ENCODE results near the gene RPL10. TPM values are rescaled to one million over a fixed set of nuclear protein-coding genes. Genes with fewer than 3 reads are reported as not detected.

The RPL10 gene
- total RNA-seq, 1 donor from 2014 or later = 2,364 TPM

GRCh38 chrX:154446430-154446829 is 48.3 kb downstream of the RPL10 start:
- DNase-seq (ENCODE audit: low spot score, unreplicated experiment) = no peak
- no peaks in the 10 kb centered on the region for H3K4me1 Mint-ChIP-seq (ENCODE audit: low read depth)
- no peaks in the 10 kb centered on the region for H3K27me3 Mint-ChIP-seq
- H3K27ac Mint-ChIP-seq = no peak overlapping the region
- H3K36me3 Mint-ChIP-seq (ENCODE audit: insufficient read depth) = peaks cover 10% of the 10 kb centered on the region
- TF ChIP-seq, protein P1, sequence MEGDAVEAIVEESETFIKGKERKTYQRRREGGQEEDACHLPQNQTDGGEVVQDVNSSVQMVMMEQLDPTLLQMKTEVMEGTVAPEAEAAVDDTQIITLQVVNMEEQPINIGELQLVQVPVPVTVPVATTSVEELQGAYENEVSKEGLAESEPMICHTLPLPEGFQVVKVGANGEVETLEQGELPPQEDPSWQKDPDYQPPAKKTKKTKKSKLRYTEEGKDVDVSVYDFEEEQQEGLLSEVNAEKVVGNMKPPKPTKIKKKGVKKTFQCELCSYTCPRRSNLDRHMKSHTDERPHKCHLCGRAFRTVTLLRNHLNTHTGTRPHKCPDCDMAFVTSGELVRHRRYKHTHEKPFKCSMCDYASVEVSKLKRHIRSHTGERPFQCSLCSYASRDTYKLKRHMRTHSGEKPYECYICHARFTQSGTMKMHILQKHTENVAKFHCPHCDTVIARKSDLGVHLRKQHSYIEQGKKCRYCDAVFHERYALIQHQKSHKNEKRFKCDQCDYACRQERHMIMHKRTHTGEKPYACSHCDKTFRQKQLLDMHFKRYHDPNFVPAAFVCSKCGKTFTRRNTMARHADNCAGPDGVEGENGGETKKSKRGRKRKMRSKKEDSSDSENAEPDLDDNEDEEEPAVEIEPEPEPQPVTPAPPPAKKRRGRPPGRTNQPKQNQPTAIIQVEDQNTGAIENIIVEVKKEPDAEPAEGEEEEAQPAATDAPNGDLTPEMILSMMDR (IDR thresholded peaks at IDR 0.05; ENCODE audit: unreplicated experiment) = no peak
- peaks cover 4% of the 10 kb centered on the region for H3K9me3 Mint-ChIP-seq (ENCODE audit: low read depth)
- no peak overlapping the region for H3K4me3 Mint-ChIP-seq (ENCODE audit: low read depth)

DNA sequence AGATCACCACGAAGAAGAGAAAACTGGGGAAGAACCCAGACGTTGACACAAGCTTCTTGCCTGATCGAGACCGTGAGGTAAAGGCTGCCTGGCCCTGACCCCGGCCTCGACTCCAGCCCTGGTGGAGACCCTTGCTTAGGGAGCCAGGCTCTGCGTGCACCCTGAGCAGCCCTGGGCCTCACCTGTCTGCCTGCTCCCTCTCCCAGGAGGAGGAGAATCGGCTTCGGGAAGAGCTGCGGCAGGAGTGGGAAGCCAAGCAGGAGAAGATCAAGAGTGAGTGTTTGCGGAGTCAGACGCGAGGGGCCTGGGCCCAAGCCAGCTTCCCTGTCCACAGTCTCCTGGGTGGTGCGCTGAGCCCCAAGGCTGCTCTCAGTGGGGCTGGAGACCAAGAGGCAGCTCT is 50.3 kb downstream of the RPL10 start:
- Mint-ChIP-seq H3K36me3 (ENCODE audit: insufficient read depth) (peaks cover 14% of the 10 kb centered on the region), H3K4me1 (ENCODE audit: low read depth) (no peaks in the 10 kb centered on the region), H3K27me3 (no peaks in the 10 kb centered on the region), H3K27ac (no peak overlapping the region), H3K4me3 (ENCODE audit: low read depth) (no peak overlapping the region), H3K9me3 (ENCODE audit: low read depth) (peaks cover 7% of the 10 kb centered on the region)
- no peak for DNase-seq (ENCODE audit: low spot score, unreplicated experiment)
- TF ChIP-seq, protein P1 (IDR thresholded peaks at IDR 0.05; ENCODE audit: unreplicated experiment) = no peak

GRCh38 chrX:154449618-154450017 is 51.4 kb downstream of the RPL10 start:
- Mint-ChIP-seq H3K36me3 (ENCODE audit: insufficient read depth) (peaks cover 17% of the 10 kb centered on the region), H3K4me3 (ENCODE audit: low read depth) (no peak overlapping the region), H3K4me1 (ENCODE audit: low read depth) (no peaks in the 10 kb centered on the region), H3K27me3 (no peaks in the 10 kb centered on the region), H3K27ac (no peak overlapping the region), H3K9me3 (ENCODE audit: low read depth) (peaks cover 13% of the 10 kb centered on the region)
- TF ChIP-seq, protein P1 (IDR thresholded peaks at IDR 0.05; ENCODE audit: unreplicated experiment) = no peak
- DNase-seq (ENCODE audit: low spot score, unreplicated experiment) = no peak

DNA sequence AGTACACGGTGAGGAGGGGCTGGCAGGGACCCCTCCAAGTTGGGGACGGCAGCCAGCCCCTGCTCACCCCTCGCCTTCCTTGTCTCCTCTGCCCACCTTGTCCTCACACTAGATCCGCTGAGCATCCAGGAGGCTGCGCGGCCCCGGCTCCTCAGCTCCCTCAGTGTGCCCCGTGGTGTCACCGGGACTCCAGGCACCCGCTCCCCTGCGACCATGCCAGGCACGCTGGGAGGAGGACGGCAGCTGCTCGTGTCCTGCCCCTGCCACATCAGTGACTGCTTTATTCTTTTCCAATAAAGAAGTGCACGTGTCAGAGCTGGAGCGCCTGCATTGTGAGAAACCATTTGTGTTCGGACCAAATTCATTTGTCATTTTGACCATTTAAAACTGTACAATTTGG is 52.1 kb downstream of the RPL10 start:
- Mint-ChIP-seq H3K27ac (no peak overlapping the region), H3K4me1 (ENCODE audit: low read depth) (no peaks in the 10 kb centered on the region), H3K27me3 (no peaks in the 10 kb centered on the region), H3K4me3 (ENCODE audit: low read depth) (no peak overlapping the region), H3K9me3 (ENCODE audit: low read depth) (peaks cover 14% of the 10 kb centered on the region), H3K36me3 (ENCODE audit: insufficient read depth) (peaks cover 18% of the 10 kb centered on the region)
- TF ChIP-seq, protein P1 (IDR thresholded peaks at IDR 0.05; ENCODE audit: unreplicated experiment) = no peak
- DNase-seq (ENCODE audit: low spot score, unreplicated experiment) = no peak

Small RNA genes within 50 kb of the gene (microRNA-seq; reads per million reads assigned to microRNA genes)
- gene MIR6858 (ENCODE audit: borderline number of aligned reads, unreplicated experiment) = 9.6 reads per million, percentile 16 among the genes with 10 or more reads in this experiment

Other genes with a start within 250 kb of the RPL10 start
- not detected in 2 replicates for gene OPN1MW, start 215.8 kb upstream of the RPL10 start, total RNA-seq
- gene OPN1MW2, start 178.6 kb upstream of the RPL10 start, total RNA-seq = not detected in 2 replicates
- gene OPN1MW3, start 140.8 kb upstream of the RPL10 start, total RNA-seq = not detected in 2 replicates
- not detected in 2 replicates for gene TEX28, start 103.3 kb upstream of the RPL10 start, total RNA-seq
- not detected in 2 replicates for gene TKTL1, start 102.6 kb upstream of the RPL10 start, total RNA-seq
- 765 and 777 TPM in 2 replicates for gene FLNA, start 23.7 kb upstream of the RPL10 start, total RNA-seq
- 42.5 and 45.9 TPM in 2 replicates for gene EMD, start 19.1 kb upstream of the RPL10 start, total RNA-seq
- gene DNASE1L1, start 10.9 kb downstream of the RPL10 start, total RNA-seq = 12.7 and 14.3 TPM in 2 replicates
- 34.5 and 38.4 TPM in 2 replicates for gene TAFAZZIN, start 13.2 kb downstream of the RPL10 start, total RNA-seq
- gene ATP6AP1, start 30.3 kb downstream of the RPL10 start, total RNA-seq = 82.1 and 87.5 TPM in 2 replicates
- gene GDI1, start 38.8 kb downstream of the RPL10 start, total RNA-seq = 149 and 151 TPM in 2 replicates
- gene FAM50A, start 45.8 kb downstream of the RPL10 start, total RNA-seq = 65.8 and 66.7 TPM in 2 replicates
- 135 and 148 TPM in 2 replicates for gene PLXNA3, start 59.9 kb downstream of the RPL10 start, total RNA-seq
- gene LAGE3, start 80.9 kb downstream of the RPL10 start, total RNA-seq = 12.8 and 13.5 TPM in 2 replicates
- gene UBL4A, start 88.2 kb downstream of the RPL10 start, total RNA-seq = 17.7 and 20.0 TPM in 2 replicates
- gene SLC10A3, start 92.3 kb downstream of the RPL10 start, total RNA-seq = 10.4 and 10.9 TPM in 2 replicates
- 29.5 and 34.3 TPM in 2 replicates for gene FAM3A, start 117.9 kb downstream of the RPL10 start, total RNA-seq
- 47.7 and 55.1 TPM in 2 replicates for gene G6PD, start 148.5 kb downstream of the RPL10 start, total RNA-seq
- gene IKBKG, start 149.2 kb downstream of the RPL10 start, total RNA-seq = 16.7 and 19.1 TPM in 2 replicates
- not detected in 2 replicates for gene CTAG1A, start 186.8 kb downstream of the RPL10 start, total RNA-seq
- not detected in 2 replicates for gene CTAG1B, start 220.9 kb downstream of the RPL10 start, total RNA-seq

All from progenitor cell of endocrine pancreas (in vitro differentiated cells).